ENCODE results near the gene PTPRK. TPM values are rescaled to one million over a fixed set of nuclear protein-coding genes. Genes with fewer than 3 reads are reported as not detected.
A peak's percentile ranks its signal among the peaks of the same experiment; 100 is the strongest.
"Not testable (repeated sequence)": the region's sequence is repeated elsewhere in the genome, so short reads cannot be mapped to it uniquely, and the experiment has no call there.

Gene PTPRK
- total RNA-seq, 2 experiments from 2014 or later = 2.6 to 7.8 TPM

DNA sequence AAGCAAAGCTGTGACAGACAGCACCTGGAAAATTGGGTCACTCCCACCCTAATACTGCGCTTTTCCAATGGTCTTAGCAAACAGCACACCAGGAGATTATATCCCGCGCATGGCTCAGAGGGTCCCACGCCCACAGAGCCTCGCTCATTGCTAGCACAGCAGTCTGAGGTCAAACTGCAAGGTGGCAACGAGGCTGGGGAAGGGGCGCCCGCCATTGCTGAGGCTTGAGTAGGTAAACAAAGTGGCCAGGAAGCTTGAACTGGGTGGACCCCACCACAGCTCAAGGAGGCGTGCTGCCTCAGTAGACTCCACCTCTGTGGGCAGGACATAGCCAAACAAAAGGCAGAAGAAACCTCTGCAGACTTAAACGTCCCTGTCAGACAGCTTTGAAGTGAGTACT lies 594.0 kb downstream of the PTPRK start:
- ATAC-seq, CTCF ChIA-PET, DNase-seq, H3K27me3 Mint-ChIP-seq, H3K27ac Mint-ChIP-seq, H3K4me3 Mint-ChIP-seq: not testable (repeated sequence)
- Mint-ChIP-seq H3K4me1 (peaks cover 38% of the 10 kb centered on the region), H3K9me3 (ENCODE audit: low read depth) (peaks cover 24% of the 10 kb centered on the region), H3K36me3 (peaks cover 64% of the 10 kb centered on the region)

- peaks cover 58% of the 10 kb centered on the region for H3K4me1 Mint-ChIP-seq
- H3K9me3 Mint-ChIP-seq (ENCODE audit: low read depth) = peaks cover 24% of the 10 kb centered on the region
- no peak overlapping the region for H3K27ac Mint-ChIP-seq
- H3K36me3 Mint-ChIP-seq = peaks cover 57% of the 10 kb centered on the region
- no peaks in the 10 kb centered on the region for H3K27me3 Mint-ChIP-seq
- DNase-seq = no peak
- H3K4me3 Mint-ChIP-seq = no peak overlapping the region
- ATAC-seq = peak; percentile 51
- CTCF ChIA-PET = no interaction called here
Measured at GRCh38 chr6:127924440-127924839, 596.0 kb downstream of the PTPRK start.

DNA sequence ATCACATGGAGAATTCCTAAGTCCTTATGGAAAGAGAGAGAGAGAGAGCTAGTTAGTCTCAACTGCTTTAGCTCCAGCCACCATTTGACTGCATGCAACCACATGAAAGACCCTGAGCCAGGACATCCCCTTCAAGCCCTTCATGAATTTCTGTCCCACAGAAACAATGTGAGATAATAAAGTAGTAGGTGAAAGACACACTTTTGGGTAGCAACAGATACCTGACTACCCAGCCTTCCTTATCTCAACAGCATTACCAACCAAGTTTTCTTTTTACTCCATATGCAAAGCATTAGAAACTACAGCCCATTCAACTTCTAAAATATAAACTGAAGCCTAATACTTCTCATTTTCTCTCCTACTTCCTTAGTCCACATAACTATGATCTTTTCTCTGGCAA lies 596.4 kb downstream of the PTPRK start:
- Mint-ChIP-seq H3K4me3 (no peak overlapping the region), H3K9me3 (ENCODE audit: low read depth) (peaks cover 24% of the 10 kb centered on the region), H3K36me3 (peaks cover 56% of the 10 kb centered on the region), H3K4me1 (peaks cover 61% of the 10 kb centered on the region), H3K27me3 (no peaks in the 10 kb centered on the region), H3K27ac (no peak overlapping the region)
- CTCF ChIA-PET = no interaction called here
- ATAC-seq (no peak), DNase-seq (no peak)

DNA sequence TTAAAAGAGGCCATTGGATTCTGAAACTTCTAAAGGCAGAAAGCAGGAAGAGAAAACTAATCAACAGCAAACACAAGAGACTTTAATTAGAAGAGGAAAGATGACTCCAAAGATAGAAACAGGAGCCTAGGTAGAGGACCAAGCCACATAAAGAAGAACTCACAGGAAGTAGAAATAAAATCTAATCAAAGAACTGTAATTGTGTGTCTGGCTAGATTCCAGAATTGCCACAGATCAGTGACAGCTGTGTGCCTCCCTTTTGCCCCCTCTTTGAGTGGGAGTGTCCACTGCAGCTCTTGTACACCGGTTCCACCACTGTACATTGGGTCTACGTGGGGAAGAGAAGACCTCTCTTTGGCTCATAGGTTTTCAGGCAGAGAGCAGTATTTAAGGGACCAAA lies 597.3 kb downstream of the PTPRK start:
- Mint-ChIP-seq H3K36me3 (peaks cover 48% of the 10 kb centered on the region), H3K27ac (no peak overlapping the region)

GRCh38 chr6:127921982-127922381 lies 598.4 kb downstream of the PTPRK start:
- DNase-seq (no peak), ATAC-seq (no peak)
- CTCF ChIA-PET = interaction anchor here (1.3 to 1.5 kb wide), 3 partner anchors 11 to 45 kb away, joined by 3 to 4 read pairs (median 3); no protein-coding TSS in a partner anchor
- H3K36me3 Mint-ChIP-seq = peaks cover 39% of the 10 kb centered on the region
- peak overlapping the region; percentile 73 for H3K27ac Mint-ChIP-seq
- peaks cover 74% of the 10 kb centered on the region for H3K4me1 Mint-ChIP-seq
- no peaks in the 10 kb centered on the region for H3K27me3 Mint-ChIP-seq
- H3K9me3 Mint-ChIP-seq (ENCODE audit: low read depth) = peaks cover 15% of the 10 kb centered on the region
- peak overlapping the region; percentile 50 for H3K4me3 Mint-ChIP-seq

More for the DNA sequence above, 597.3 kb downstream of the PTPRK start:
- no peaks in the 10 kb centered on the region for H3K27me3 Mint-ChIP-seq
- H3K4me3 Mint-ChIP-seq = no peak overlapping the region
- H3K9me3 Mint-ChIP-seq (ENCODE audit: low read depth) = peaks cover 19% of the 10 kb centered on the region
- ATAC-seq (no peak), DNase-seq (no peak)
- peaks cover 67% of the 10 kb centered on the region for H3K4me1 Mint-ChIP-seq
- CTCF ChIA-PET = interaction anchor here (0.9 kb wide), 1 partner anchor 11 kb away, joined by 4 read pairs; no protein-coding TSS in a partner anchor

GRCh38 chr6:127920804-127921203 lies 599.6 kb downstream of the PTPRK start:
- no peak overlapping the region for H3K27ac Mint-ChIP-seq
- no peaks in the 10 kb centered on the region for H3K27me3 Mint-ChIP-seq
- DNase-seq = no peak
- CTCF ChIA-PET = interaction anchor here (1.3 to 1.5 kb wide), 2 partner anchors 10 to 47 kb away, joined by 3 to 4 read pairs; no protein-coding TSS in a partner anchor
- no peak overlapping the region for H3K4me3 Mint-ChIP-seq
- peaks cover 82% of the 10 kb centered on the region for H3K4me1 Mint-ChIP-seq
- peaks cover 11% of the 10 kb centered on the region for H3K9me3 Mint-ChIP-seq (ENCODE audit: low read depth)
- ATAC-seq = no peak
- H3K36me3 Mint-ChIP-seq = peaks cover 32% of the 10 kb centered on the region

All from activated CD8-positive, alpha-beta memory T cell treated with anti-CD3 and anti-CD28 coated beads, Interleukin-2, amount 10 ng/mL, durations not matched to agents 7 days and 5 days (primary cell).